IMR-90 (cell line): Measurements from ENCODE around the gene MYO3B.

Source experiments
- BHLHE40 ChIP-seq: fragments of 150-350 bp; IDR thresholded peaks from 2 replicates; pipeline ENCODE4 v1.6.1; 2016; ENCODE audit warnings: mild to moderate bottlenecking, low read depth, low read length
- CEBPB ChIP-seq: IDR thresholded peaks from 2 replicates; pipeline ENCODE4 v1.6.1; 2012; ENCODE audit warnings: low read depth, low read length, improper control_type of control experiment
- CHD1 ChIP-seq: IDR thresholded peaks from 2 replicates; pipeline ENCODE4 v1.6.1; 2012; ENCODE audit warnings: low read depth, low read length, improper control_type of control experiment
- CTCF ChIP-seq: conservative IDR thresholded peaks from 2 replicates; pipeline ENCODE4 v1.5.1; 2012; ENCODE audit warnings: mild to moderate bottlenecking, low read depth, low read length, improper control_type of control experiment
- MXI1 ChIP-seq: IDR thresholded peaks from 2 replicates; pipeline ENCODE4 v1.6.1; 2012; ENCODE audit warnings: low read depth, mild to moderate bottlenecking, low read length, moderate library complexity, borderline replicate concordance
- NFE2L2 ChIP-seq: fragments of 150-350 bp; IDR thresholded peaks from 2 replicates; pipeline ENCODE4 v1.6.1; 2016; ENCODE audit warnings: low read depth, mild to moderate bottlenecking, low read length
- POLR2A ChIP-seq: IDR thresholded peaks from 2 replicates; pipeline ENCODE4 v1.6.1; 2012; ENCODE audit warnings: mild to moderate bottlenecking, low read depth, low read length
- RCOR1 ChIP-seq: IDR thresholded peaks from 2 replicates; pipeline ENCODE4 v1.6.1; 2012; ENCODE audit warnings: mild to moderate bottlenecking, low read length, improper control_type of control experiment; ENCODE audit not compliant: insufficient replicate concordance
- RFX5 ChIP-seq: IDR thresholded peaks from 2 replicates; pipeline ENCODE4 v1.8.0; 2012; ENCODE audit warnings: low read depth, mild to moderate bottlenecking, low read length, moderate library complexity
- USF2 ChIP-seq: fragments of 150-350 bp; IDR thresholded peaks from 2 replicates; pipeline ENCODE4 v1.6.1; 2017; ENCODE audit warnings: mild to moderate bottlenecking, antibody characterized with exemption, low read length, low read depth

GRCh38 chr2:170255971-170256370, 78.0 kb downstream of the MYO3B start:
- TF ChIP-seq CHD1 (no peak), CTCF (no peak), BHLHE40 (no peak), NFE2L2 (no peak), RFX5 (no peak), POLR2A (no peak), RCOR1 (no peak), USF2 (no peak), CEBPB (no peak), MXI1 (no peak)
